Neural progenitor cell (in vitro differentiated cells): ENCODE results near the gene TBC1D1. TPM values are rescaled to one million over a fixed set of nuclear protein-coding genes. Genes with fewer than 3 reads are reported as not detected.

ENCODE experiments used
- DNase-seq: peaks from one replicate; pipeline ENCODE4 v3.0.0-alpha.2; 2016; ENCODE audit warnings: low spot score
- H2AFZ ChIP-seq: fragments of 200-600 bp; sonication (generic); replicated peaks from 2 replicates; pipeline ENCODE4 v1.6.1; 2016; ENCODE audit warnings: antibody characterized with exemption
- H3F3A ChIP-seq: fragments of 200-600 bp; sonication (generic); 2 replicates; pipeline ENCODE4 v1.6.1; 2016; ENCODE audit warnings: antibody characterized with exemption, low read depth
- H3K27ac ChIP-seq: fragments of 200-600 bp; sonication (generic); 2 replicates; pipeline ENCODE4 v1.5.1; 2016; ENCODE audit warnings: mild to moderate bottlenecking
- H3K27me3 ChIP-seq: fragments of 200-600 bp; sonication (generic); 2 replicates; pipeline ENCODE4 v1.6.1; 2016; ENCODE audit warnings: mild to moderate bottlenecking, moderate library complexity
- H3K36me3 ChIP-seq: fragments of 200-600 bp; sonication (generic); 2 replicates; pipeline ENCODE4 v1.5.1; 2016
- H3K4me1 ChIP-seq: fragments of 200-600 bp; sonication (generic); 2 replicates; pipeline ENCODE4 v1.6.1; 2016; ENCODE audit warnings: mixed run types
- H3K4me2 ChIP-seq: fragments of 200-600 bp; sonication (generic); 2 replicates; pipeline ENCODE4 v1.6.1; 2016
- H3K4me3 ChIP-seq: fragments of 200-600 bp; sonication (generic); 2 replicates; pipeline ENCODE4 v1.5.1; 2016
- H3K79me2 ChIP-seq: fragments of 200-600 bp; sonication (generic); 2 replicates; pipeline ENCODE4 v1.6.1; 2016; ENCODE audit warnings: low read depth
- H3K9ac ChIP-seq: fragments of 200-600 bp; sonication (generic); 2 replicates; pipeline ENCODE4 v1.6.1; 2016
- H3K9me3 ChIP-seq: fragments of 200-600 bp; sonication (generic); 2 replicates; pipeline ENCODE4 v1.5.1; 2016; ENCODE audit warnings: low read depth
- H4K20me1 ChIP-seq: fragments of 200-600 bp; sonication (generic); 2 replicates; pipeline ENCODE4 v1.6.1; 2016; ENCODE audit warnings: low read depth
- H3K27ac Mint-ChIP-seq: 3 replicates; pipeline ENCODE4 v1.8.0; 2021; ENCODE audit warnings: mixed read lengths
- H3K27me3 Mint-ChIP-seq: 2 replicates; pipeline ENCODE4 v1.8.0; 2022; ENCODE audit warnings: low read depth, mild to moderate bottlenecking, inconsistent platforms, moderate library complexity, mixed read lengths; ENCODE audit not compliant: insufficient read depth
- H3K36me3 Mint-ChIP-seq: 3 replicates; pipeline ENCODE4 v1.8.0; 2021; ENCODE audit warnings: mixed read lengths
- H3K4me1 Mint-ChIP-seq: 3 replicates; pipeline ENCODE4 v1.8.0; 2021; ENCODE audit warnings: mixed read lengths
- H3K4me3 Mint-ChIP-seq: 3 replicates; pipeline ENCODE4 v1.8.0; 2021; ENCODE audit warnings: mild to moderate bottlenecking, moderate library complexity, mixed read lengths
- H3K9me3 Mint-ChIP-seq: 3 replicates; pipeline ENCODE4 v1.8.0; 2020; ENCODE audit warnings: mixed read lengths
- EZH2 ChIP-seq: fragments of 200-600 bp; sonication (generic); IDR thresholded peaks from 2 replicates; pipeline ENCODE4 v1.6.1; 2017; ENCODE audit warnings: antibody characterized with exemption, mild to moderate bottlenecking, moderate library complexity
- EZH2phosphoT487 ChIP-seq: fragments of 200-600 bp; sonication (generic); IDR thresholded peaks from 2 replicates; pipeline ENCODE4 v1.6.1; 2017; ENCODE audit warnings: antibody characterized with exemption
- total RNA-seq: library from RNA; depleted of rRNA; stranded (reverse); fragments of >200 nt; gene quantifications from 2 replicates; pipeline ENCODE4 v1.2.3, GENCODE V29; 2015; ENCODE audit warnings: low replicate concordance
- TF ChIP-seq, protein P1 (sequence below): fragments of 200-600 bp; sonication (generic); IDR thresholded peaks from 2 replicates; pipeline ENCODE4 v1.5.1; 2017; ENCODE audit warnings: antibody characterized with exemption, mild to moderate bottlenecking

Gene TBC1D1
- total RNA-seq, 1 donor from 2014 or later = 208 TPM

DNA sequence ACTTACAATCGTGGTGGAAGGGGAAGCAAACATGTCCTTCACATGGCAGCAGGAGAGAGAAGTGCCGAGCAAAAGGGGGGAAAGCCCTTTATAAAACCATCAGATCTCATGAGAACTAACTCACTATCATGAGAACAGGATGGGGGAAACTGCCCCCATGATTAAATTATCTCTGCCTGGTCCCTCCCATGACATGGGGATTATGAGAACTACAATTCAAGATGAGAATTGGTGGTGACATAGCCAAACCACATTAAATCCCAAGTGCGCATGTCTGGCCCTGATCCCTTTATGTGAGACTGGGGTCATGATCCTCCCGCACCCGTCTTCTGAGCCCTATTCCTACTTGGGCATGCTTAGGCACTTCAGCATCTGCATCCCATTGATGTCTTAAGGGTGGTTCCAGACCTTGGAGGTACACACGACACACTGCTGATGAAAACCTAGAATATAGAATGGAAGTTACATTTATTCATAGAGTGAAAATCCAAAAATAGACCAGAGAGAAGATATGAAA lies 185.3 kb downstream of the TBC1D1 start:
- no peak overlapping the region for H2AFZ ChIP-seq
- H3K4me1 Mint-ChIP-seq = peaks cover 37% of the 10 kb centered on the region
- no peak overlapping the region for H3K4me3 ChIP-seq
- H3F3A ChIP-seq = no peaks in the 10 kb centered on the region
- no peak overlapping the region for H3K4me3 Mint-ChIP-seq
- peaks cover 23% of the 10 kb centered on the region for H3K36me3 Mint-ChIP-seq
- no peaks in the 10 kb centered on the region for H3K27me3 ChIP-seq
- H3K9ac ChIP-seq = no peak overlapping the region
- no peaks in the 10 kb centered on the region for H3K9me3 ChIP-seq
- no peak overlapping the region for H3K27ac Mint-ChIP-seq
- H4K20me1 ChIP-seq = no peaks in the 10 kb centered on the region
- H3K27me3 Mint-ChIP-seq = no peaks in the 10 kb centered on the region
- H3K27ac ChIP-seq = no peak overlapping the region
- H3K4me1 ChIP-seq = no peaks in the 10 kb centered on the region
- H3K36me3 ChIP-seq = no peaks in the 10 kb centered on the region
- H3K9me3 Mint-ChIP-seq = peaks cover 2% of the 10 kb centered on the region
- TF ChIP-seq, protein P1, sequence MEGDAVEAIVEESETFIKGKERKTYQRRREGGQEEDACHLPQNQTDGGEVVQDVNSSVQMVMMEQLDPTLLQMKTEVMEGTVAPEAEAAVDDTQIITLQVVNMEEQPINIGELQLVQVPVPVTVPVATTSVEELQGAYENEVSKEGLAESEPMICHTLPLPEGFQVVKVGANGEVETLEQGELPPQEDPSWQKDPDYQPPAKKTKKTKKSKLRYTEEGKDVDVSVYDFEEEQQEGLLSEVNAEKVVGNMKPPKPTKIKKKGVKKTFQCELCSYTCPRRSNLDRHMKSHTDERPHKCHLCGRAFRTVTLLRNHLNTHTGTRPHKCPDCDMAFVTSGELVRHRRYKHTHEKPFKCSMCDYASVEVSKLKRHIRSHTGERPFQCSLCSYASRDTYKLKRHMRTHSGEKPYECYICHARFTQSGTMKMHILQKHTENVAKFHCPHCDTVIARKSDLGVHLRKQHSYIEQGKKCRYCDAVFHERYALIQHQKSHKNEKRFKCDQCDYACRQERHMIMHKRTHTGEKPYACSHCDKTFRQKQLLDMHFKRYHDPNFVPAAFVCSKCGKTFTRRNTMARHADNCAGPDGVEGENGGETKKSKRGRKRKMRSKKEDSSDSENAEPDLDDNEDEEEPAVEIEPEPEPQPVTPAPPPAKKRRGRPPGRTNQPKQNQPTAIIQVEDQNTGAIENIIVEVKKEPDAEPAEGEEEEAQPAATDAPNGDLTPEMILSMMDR = no peak
- no peak for TF ChIP-seq EZH2phosphoT487
- no peak for TF ChIP-seq EZH2
- DNase-seq = no peak
- no peaks in the 10 kb centered on the region for H3K79me2 ChIP-seq
- no peak overlapping the region for H3K4me2 ChIP-seq

DNA sequence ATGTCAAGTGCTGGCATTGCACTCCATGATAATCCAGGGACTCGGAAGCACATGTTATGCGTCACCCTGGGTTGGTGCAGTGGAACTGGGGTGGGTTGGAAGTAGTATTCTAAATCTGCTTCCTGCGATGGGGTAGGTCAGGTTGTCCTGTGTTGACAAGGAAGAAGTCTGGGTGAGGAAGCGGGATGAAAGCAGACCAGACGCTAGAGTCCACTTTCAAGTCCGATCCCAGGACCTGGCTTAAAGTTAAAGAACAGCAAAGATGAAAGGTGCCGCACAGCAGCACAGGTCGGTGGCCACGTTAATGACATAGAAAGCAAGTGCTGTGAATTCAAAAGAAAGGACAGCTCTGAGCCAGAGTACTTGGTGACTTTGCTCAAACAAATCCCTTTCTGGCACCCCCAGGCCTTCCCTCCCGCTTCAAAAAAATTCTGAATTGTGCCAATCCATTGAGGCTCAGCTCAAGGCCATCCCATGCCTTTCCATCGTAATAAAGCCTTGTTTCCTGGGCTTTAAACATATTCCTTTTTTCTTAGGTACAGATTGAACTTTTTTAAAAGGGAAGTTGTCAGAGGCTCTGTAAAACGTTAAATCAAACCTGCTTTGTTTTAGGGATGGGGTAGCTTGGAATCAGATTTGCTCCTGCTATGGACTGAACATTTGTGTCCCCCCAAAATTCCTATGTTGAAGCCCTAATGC lies 187.1 kb downstream of the TBC1D1 start:
- Mint-ChIP-seq H3K36me3 (peaks cover 33% of the 10 kb centered on the region), H3K4me3 (no peak overlapping the region), H3K4me1 (peaks cover 52% of the 10 kb centered on the region), H3K27ac (no peak overlapping the region), H3K9me3 (peaks cover 2% of the 10 kb centered on the region), H3K27me3 (peaks cover 10% of the 10 kb centered on the region)
- Histone ChIP-seq H3K27ac (no peak overlapping the region), H4K20me1 (no peaks in the 10 kb centered on the region), H3K79me2 (no peaks in the 10 kb centered on the region), H2AFZ (no peak overlapping the region), H3F3A (no peaks in the 10 kb centered on the region), H3K27me3 (no peaks in the 10 kb centered on the region), H3K4me2 (no peak overlapping the region), H3K9me3 (no peaks in the 10 kb centered on the region), H3K4me1 (no peaks in the 10 kb centered on the region), H3K4me3 (no peak overlapping the region), H3K9ac (no peak overlapping the region), H3K36me3 (no peaks in the 10 kb centered on the region)
- TF ChIP-seq, protein P1 = no peak
- no peak for TF ChIP-seq EZH2
- TF ChIP-seq EZH2phosphoT487 = no peak
- no peak for DNase-seq

DNA sequence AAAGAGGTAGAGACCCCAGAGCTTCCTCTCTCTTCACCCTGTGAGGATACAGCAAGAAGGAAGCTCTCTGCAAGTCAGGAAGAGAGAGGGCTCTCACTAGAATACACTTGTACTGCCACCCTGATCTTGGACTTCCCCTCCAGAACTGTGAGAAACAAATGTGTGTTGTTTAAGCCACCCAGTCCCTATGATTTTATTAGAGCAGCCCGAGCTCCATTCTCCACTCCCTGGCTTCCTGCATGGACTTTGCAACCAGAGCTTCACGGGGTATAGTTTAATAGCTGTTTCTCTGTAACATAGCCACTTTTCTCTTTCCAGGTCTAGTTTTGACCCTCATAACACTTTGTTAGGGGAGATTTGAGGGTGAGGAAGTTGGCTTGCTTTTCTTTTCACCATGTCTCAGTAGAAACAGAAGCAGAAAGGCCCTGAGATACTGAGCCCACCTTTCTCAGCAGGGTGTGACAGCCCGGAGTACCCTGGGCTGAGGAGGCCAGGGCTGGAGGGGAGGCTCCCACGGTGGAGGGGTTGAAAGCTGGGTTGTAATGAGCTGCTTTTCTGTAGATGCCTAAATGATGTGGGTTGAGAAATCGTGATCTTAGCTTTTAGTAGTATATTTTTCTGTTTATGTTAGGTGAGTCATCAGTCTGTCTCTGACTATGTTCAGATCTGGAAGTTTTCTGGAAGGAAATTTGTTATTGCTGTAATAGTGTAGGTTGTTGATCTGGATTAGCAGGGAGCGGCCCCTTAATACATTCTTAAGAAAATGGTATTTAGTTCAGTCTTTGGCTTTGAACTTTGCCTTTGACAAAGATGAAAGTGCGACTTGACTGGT lies 187.9 kb downstream of the TBC1D1 start:
- peaks cover 52% of the 10 kb centered on the region for H3K4me1 Mint-ChIP-seq
- peak overlapping the region; percentile 32 for H3K27ac Mint-ChIP-seq
- H3K36me3 Mint-ChIP-seq = peaks cover 30% of the 10 kb centered on the region
- TF ChIP-seq, protein P1 = no peak
- TF ChIP-seq EZH2phosphoT487 (no peak), EZH2 (no peak)
- H3K27ac ChIP-seq = no peak overlapping the region
- no peaks in the 10 kb centered on the region for H3K79me2 ChIP-seq
- no peak overlapping the region for H3K4me3 Mint-ChIP-seq
- no peak for DNase-seq
- no peak overlapping the region for H3K4me3 ChIP-seq
- H3K27me3 Mint-ChIP-seq = peaks cover 10% of the 10 kb centered on the region
- no peaks in the 10 kb centered on the region for H3K9me3 ChIP-seq
- no peak overlapping the region for H2AFZ ChIP-seq
- H4K20me1 ChIP-seq = no peaks in the 10 kb centered on the region
- H3F3A ChIP-seq = no peaks in the 10 kb centered on the region
- no peaks in the 10 kb centered on the region for H3K36me3 ChIP-seq
- no peak overlapping the region for H3K4me2 ChIP-seq
- no peaks in the 10 kb centered on the region for H3K4me1 ChIP-seq
- H3K9ac ChIP-seq = no peak overlapping the region
- H3K9me3 Mint-ChIP-seq = peaks cover 2% of the 10 kb centered on the region
- H3K27me3 ChIP-seq = no peaks in the 10 kb centered on the region
